Measurements from ENCODE around the gene RTTN.

RTTN gene

DNA sequence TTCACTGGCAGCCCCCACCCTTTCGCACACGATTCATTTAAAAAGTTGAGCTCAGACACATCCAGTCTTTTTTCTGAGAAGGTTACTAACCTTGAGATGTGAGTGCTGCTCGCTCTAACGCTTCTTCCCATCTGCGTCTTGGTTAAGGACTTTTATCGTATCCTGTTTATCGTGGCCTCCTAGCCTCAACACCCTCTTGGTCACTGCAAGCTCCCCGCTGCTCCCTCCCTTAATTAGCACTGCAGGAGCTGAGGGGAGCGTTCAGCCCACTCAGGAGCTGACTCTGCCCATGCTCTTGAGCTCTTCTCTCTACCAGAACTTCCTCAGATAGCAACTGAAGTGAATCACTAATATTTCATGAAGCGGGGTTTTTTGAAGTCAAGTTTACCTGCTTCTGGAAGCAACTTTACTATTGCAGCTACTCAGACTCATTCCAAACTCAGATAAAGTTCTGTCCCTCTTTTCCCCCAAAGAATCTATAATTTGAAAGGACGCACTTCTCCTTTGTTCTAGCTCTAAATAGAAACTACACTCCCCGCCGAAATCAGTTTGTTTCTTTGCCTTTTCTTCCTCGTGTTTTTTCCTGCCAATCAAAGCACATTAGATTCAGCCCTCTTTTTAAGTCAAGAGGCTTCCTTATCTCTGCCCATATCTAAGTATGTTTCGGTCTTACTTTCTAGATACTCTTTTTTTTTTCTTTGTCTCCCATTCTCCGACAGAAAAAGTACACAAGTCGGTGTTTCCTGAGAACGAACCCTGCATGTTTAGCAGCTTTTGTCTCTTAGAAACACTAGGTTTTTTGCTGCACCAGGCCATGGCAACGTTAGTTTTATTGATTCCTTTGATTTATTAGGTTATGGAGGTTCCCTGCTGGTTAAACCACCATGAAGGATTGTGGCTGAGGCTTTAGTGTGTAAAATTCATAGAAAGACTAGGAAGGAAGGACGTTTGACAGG is 248.5 kb downstream of the RTTN start:
- Histone ChIP-seq H3K36me3 (replicated peaks) (no peaks in the 10 kb centered on the region), H3K4me3 (ENCODE audit: low read depth, low read length) (no peak overlapping the region), H3K27me3 (replicated peaks) (no peaks in the 10 kb centered on the region), H3K27ac (no peak overlapping the region)
- TF ChIP-seq, protein P1, sequence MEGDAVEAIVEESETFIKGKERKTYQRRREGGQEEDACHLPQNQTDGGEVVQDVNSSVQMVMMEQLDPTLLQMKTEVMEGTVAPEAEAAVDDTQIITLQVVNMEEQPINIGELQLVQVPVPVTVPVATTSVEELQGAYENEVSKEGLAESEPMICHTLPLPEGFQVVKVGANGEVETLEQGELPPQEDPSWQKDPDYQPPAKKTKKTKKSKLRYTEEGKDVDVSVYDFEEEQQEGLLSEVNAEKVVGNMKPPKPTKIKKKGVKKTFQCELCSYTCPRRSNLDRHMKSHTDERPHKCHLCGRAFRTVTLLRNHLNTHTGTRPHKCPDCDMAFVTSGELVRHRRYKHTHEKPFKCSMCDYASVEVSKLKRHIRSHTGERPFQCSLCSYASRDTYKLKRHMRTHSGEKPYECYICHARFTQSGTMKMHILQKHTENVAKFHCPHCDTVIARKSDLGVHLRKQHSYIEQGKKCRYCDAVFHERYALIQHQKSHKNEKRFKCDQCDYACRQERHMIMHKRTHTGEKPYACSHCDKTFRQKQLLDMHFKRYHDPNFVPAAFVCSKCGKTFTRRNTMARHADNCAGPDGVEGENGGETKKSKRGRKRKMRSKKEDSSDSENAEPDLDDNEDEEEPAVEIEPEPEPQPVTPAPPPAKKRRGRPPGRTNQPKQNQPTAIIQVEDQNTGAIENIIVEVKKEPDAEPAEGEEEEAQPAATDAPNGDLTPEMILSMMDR (IDR thresholded peaks at IDR 0.05; ENCODE audit: low read depth, low read length, missing control alignments) = no peak
- no peak for DNase-seq
- in situ Hi-C loops (cut with HindIII; ENCODE audit: low pct_ligation_motif_present, low sequenced_read_pairs) = no loop called here

GRCh38 chr18:69956057-69956456 is 249.4 kb downstream of the RTTN start:
- Histone ChIP-seq H3K27ac (no peak overlapping the region), H3K36me3 (replicated peaks) (no peaks in the 10 kb centered on the region), H3K27me3 (replicated peaks) (no peaks in the 10 kb centered on the region), H3K4me3 (ENCODE audit: low read depth, low read length) (no peak overlapping the region)
- DNase-seq = no peak
- in situ Hi-C loops (cut with HindIII; ENCODE audit: low pct_ligation_motif_present, low sequenced_read_pairs) = no loop called here
- TF ChIP-seq, protein P1 (IDR thresholded peaks at IDR 0.05; ENCODE audit: low read depth, low read length, missing control alignments) = no peak

DNA sequence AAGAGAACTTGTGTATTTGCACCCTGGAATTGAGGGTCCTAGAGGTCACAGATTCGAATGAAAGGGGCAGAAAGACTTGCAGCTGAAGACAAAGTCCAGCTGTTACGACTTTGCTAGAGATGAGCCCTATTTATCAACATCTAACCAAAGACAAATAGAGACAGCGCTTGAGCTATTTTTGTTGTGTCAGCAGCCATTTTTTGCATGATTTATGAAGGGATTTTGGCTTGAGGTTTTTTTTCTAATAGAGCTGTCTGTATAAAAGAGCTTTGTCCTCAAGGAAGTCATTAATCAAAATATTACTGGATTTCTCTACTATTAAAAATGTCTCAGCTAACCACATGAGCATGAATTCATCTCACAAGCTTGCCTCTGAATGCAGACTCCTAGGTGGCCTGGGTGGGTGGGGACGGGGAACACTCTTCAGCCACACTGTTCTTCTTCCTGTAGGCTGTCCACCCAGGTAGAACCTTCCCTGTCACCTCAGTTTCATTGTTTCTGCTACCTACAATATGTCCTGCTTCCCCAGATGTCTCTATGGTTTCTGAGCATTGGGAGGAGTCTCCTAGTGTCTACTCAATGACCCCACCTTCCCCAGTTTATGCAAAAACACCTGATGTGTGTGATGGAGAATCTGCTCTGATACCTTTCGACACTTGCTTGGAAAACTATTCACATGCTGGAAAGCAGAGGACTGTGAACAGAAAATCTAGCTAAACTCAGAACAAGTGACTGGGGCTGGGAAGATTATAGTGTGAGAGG is 250.6 kb downstream of the RTTN start:
- Histone ChIP-seq H3K27ac (no peak overlapping the region), H3K27me3 (replicated peaks) (no peaks in the 10 kb centered on the region), H3K36me3 (replicated peaks) (no peaks in the 10 kb centered on the region), H3K4me3 (ENCODE audit: low read depth, low read length) (no peak overlapping the region)
- in situ Hi-C loops (cut with HindIII; ENCODE audit: low pct_ligation_motif_present, low sequenced_read_pairs) = no loop called here
- DNase-seq = no peak
- TF ChIP-seq, protein P1 (IDR thresholded peaks at IDR 0.05; ENCODE audit: low read depth, low read length, missing control alignments) = no peak

GRCh38 chr18:69953191-69953590 is 252.3 kb downstream of the RTTN start:
- no peak for DNase-seq
- in situ Hi-C loops (cut with HindIII; ENCODE audit: low pct_ligation_motif_present, low sequenced_read_pairs) = no loop called here
- H3K27ac ChIP-seq = no peak overlapping the region
- no peaks in the 10 kb centered on the region for H3K27me3 ChIP-seq (replicated peaks)
- no peak overlapping the region for H3K4me3 ChIP-seq (ENCODE audit: low read depth, low read length)
- H3K36me3 ChIP-seq (replicated peaks) = no peaks in the 10 kb centered on the region
- TF ChIP-seq, protein P1 (IDR thresholded peaks at IDR 0.05; ENCODE audit: low read depth, low read length, missing control alignments) = no peak
